Endothelial cell of umbilical vein (primary cell): Measurements from ENCODE around the gene COL5A1.

Experiments used
- CTCF ChIP-seq, 2 donors: IDR thresholded peaks; 1 replicate in 1 of 2; 2 replicates in 1 of 2; pipeline ENCODE4 v1.5.1; 2011; ENCODE audit warnings: low read length in 2 of 2, mild to moderate bottlenecking in 2 of 2, moderate library complexity in 2 of 2, control low read depth in 1 of 2, inconsistent platforms in 1 of 2, low read depth in 1 of 2; ENCODE audit not compliant: insufficient read depth in 1 of 2; ENCODE audit errors: extremely low read depth in 1 of 2
- FOS ChIP-seq: IDR thresholded peaks from 2 replicates; pipeline ENCODE4 v1.6.1; 2011; ENCODE audit warnings: mild to moderate bottlenecking, low read length, moderate library complexity, borderline replicate concordance; ENCODE audit not compliant: insufficient read depth

- TF ChIP-seq CTCF (IDR thresholded peaks at IDR 0.05; ENCODE audit: extremely low read depth in 1 of 2, insufficient read depth in 1 of 2, low read depth in 1 of 2, low read length in 2 of 2) (no peak), FOS (no peak)
These were observed 204.6 kb downstream of the COL5A1 start for GRCh38 chr9:134846187-134846586.
